ENCODE data around the gene GSK3B.

DNA sequence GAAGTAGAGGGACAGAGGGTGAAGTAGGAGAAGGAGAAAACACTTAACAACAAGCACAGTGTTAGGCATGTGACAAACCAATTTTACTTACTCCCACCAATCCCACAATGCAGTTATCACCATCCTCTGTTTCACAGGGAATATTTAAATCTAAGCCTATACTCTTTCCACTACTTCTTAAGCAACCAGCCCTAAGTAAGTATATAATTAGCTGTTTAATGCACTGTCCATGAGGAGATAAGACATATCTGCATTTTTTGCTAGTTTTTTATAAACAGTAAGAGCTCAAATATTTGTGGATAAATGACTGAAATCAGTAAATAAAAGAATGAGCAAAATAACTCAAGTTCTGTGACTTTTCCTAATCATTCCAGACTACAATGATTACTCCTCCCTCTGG lies 62.7 kb downstream of the GSK3B start:
- TF ChIP-seq ZNF565 (CRISPR knock-in tag; conservative IDR thresholded peaks at IDR 0.05; ENCODE audit: low read depth) (no peak), ZC3H10 (CRISPR knock-in tag; IDR thresholded peaks at IDR 0.05) (no peak), ARNTL (CRISPR knock-in tag; IDR thresholded peaks at IDR 0.05; ENCODE audit: borderline replicate concordance, low read depth) (no peak), ISL1 (CRISPR knock-in tag; IDR thresholded peaks at IDR 0.05) (no peak)
